GM10248 (cell line): Measurements from ENCODE around the gene NRAS.

Experiments
- CTCF ChIA-PET: fragments of 300-600 bp; sonication (Branson Sonifier 250); formaldehyde crosslinking; extraction: SDS; loops from one replicate; lab custom pipeline; 2021; ENCODE audit warnings: antibody characterized with exemption; lab: Yijun Ruan, JAX
- POLR2A ChIA-PET: fragments of 350-650 bp; sonication (Branson Sonifier 250); formaldehyde crosslinking; extraction: SDS; loops from one replicate; lab custom pipeline; 2020; ENCODE audit warnings: antibody characterized with exemption; lab: Yijun Ruan, JAX
- DNase-seq: peaks from one replicate; pipeline ENCODE4 v3.0.0; 2012; ENCODE audit errors: extremely low spot score
- TF ChIP-seq, protein P1 (sequence below): IDR thresholded peaks from 2 replicates; pipeline ENCODE4 v1.5.1; 2012; ENCODE audit warnings: mild to moderate bottlenecking, low read depth; ENCODE audit errors: extremely low read depth, missing control alignments, control extremely low read depth

Gene NRAS

GRCh38 chr1:114692947-114693346 lies 23.6 kb downstream of the NRAS start:
- no peak for DNase-seq
- TF ChIP-seq, protein P1, sequence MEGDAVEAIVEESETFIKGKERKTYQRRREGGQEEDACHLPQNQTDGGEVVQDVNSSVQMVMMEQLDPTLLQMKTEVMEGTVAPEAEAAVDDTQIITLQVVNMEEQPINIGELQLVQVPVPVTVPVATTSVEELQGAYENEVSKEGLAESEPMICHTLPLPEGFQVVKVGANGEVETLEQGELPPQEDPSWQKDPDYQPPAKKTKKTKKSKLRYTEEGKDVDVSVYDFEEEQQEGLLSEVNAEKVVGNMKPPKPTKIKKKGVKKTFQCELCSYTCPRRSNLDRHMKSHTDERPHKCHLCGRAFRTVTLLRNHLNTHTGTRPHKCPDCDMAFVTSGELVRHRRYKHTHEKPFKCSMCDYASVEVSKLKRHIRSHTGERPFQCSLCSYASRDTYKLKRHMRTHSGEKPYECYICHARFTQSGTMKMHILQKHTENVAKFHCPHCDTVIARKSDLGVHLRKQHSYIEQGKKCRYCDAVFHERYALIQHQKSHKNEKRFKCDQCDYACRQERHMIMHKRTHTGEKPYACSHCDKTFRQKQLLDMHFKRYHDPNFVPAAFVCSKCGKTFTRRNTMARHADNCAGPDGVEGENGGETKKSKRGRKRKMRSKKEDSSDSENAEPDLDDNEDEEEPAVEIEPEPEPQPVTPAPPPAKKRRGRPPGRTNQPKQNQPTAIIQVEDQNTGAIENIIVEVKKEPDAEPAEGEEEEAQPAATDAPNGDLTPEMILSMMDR = no peak
- ChIA-PET POLR2A (interaction anchor here (0.6 kb wide), 1 partner anchor 15 kb away, joined by 4 read pairs; no protein-coding TSS in a partner anchor), CTCF (interaction anchor here (0.8 to 2.4 kb wide), 4 partner anchors 10 to 360 kb away, joined by 3 to 8 read pairs (median 3); no protein-coding TSS in a partner anchor)

DNA sequence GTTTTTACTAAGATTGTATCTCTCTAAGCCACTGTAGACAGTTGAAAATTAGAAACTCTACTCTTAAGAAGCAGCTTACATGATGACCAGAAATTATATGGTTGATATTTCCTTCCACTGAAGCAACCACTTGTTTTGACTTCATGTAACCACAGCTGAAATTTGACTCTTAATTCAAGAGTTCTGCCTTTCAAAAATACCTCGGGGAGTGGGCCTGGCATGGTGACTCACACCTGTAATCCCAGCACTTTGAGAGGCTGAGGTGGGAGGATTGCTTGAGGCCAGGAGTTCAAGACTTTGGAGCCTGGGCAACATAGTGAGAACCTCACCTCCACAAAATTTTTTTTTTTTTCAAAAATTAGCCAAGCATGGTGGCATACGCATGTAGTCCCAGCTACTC lies 25.5 kb downstream of the NRAS start:
- TF ChIP-seq, protein P1 = no peak
- no peak for DNase-seq
- CTCF ChIA-PET = no interaction called here
- POLR2A ChIA-PET = no interaction called here

- ChIA-PET POLR2A (interaction anchor here (0.6 kb wide), 1 partner anchor 978 kb away, joined by 3 read pairs; no protein-coding TSS in a partner anchor), CTCF (interaction anchor here (0.6 kb wide), 1 partner anchor 12 kb away, joined by 3 read pairs; no protein-coding TSS in a partner anchor)
- TF ChIP-seq, protein P1 = no peak
- DNase-seq = no peak
These were observed 26.4 kb downstream of the NRAS start for GRCh38 chr1:114690148-114690547.

DNA sequence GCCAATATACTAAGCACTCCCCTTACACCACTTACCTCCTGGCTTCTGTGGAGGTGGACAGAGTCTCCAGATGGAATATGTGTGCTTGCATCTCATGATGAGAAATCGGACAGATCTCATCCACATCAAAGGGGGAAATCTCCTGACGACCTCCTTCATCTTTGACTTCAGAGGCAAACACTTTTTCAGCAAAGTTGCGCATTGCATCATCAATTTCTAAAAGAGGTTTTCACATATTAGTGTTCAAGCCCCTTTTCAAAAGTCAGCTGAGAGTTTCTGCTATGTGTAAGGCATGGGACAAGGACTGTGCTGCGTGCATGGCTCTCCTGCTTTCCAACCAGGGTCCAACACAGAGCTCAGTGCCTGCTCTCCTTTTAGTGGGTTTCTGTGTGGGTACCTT lies 28.0 kb downstream of the NRAS start:
- TF ChIP-seq, protein P1 = no peak
- CTCF ChIA-PET = interaction anchor here (0.6 kb wide), 1 partner anchor 14 kb away, joined by 3 read pairs; no protein-coding TSS in a partner anchor
- DNase-seq = no peak
- POLR2A ChIA-PET = no interaction called here

- DNase-seq = no peak
- TF ChIP-seq, protein P1 = no peak
- CTCF ChIA-PET = no interaction called here
- POLR2A ChIA-PET = no interaction called here
These were observed 30.7 kb downstream of the NRAS start for GRCh38 chr1:114685851-114686250.

DNA sequence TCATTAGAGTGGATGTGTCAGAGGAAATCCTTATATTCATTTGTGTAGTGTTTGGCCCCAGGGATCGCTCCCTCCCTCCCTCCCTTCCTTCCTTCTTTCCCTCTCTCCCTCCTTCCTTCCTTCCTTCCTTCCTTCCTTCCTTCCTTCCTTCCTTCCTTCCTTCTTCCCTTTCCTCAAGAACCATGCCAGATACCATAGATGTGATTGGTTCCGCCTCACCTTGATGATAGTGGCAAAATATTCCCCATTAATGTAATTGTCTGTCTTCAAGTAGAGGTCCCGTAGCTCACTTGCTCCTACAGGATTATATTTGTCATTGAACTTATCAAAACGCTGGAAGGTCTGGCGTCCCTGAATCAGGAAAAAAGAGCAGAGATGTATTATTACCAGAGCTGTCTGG lies 38.9 kb downstream of the NRAS start:
- no peak for DNase-seq
- TF ChIP-seq, protein P1 = no peak
- POLR2A ChIA-PET = no interaction called here
- CTCF ChIA-PET = no interaction called here
